ENCODE data around the gene ANAPC1.
A peak's percentile ranks its signal among the peaks of the same experiment; 100 is the strongest.
"Not testable (repeated sequence)": the region's sequence is repeated elsewhere in the genome, so short reads cannot be mapped to it uniquely, and the experiment has no call there.

The ANAPC1 gene

DNA sequence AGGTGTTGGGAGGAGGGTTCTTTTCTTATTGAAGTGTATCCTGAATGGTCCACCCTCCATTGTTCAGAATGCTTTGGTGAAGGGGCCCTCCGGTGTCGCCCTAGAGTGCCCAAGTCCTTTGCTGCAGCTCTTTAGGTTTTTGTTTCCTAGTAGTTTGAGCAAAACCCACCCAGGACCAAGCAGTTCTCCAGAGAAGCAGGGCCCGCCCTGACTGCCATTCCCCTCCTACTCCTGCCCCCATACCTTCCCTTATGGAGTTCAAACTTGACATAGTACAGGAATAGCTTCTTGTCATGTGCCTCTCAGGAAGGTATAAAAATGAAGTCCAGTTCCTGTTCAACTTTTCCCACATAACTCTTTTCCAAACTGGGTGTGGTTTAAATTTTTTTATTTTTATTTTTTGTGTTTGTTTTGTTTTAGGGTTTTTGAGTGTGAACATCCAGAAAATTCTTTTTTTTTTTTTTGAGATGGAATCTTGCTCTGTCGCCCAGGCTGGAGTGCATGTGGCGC, 20.0 kb upstream of the ANAPC1 start:
- DNase-seq (ENCODE audit: low read depth, low spot score), result no peak
- Histone ChIP-seq H3K4me1 (ENCODE audit: control insufficient read depth, insufficient read depth, low read length) (no peaks in the 10 kb centered on the region), H3K9me3 (ENCODE audit: control insufficient read depth, insufficient read depth, low read length) (no peaks in the 10 kb centered on the region), H3K27ac (ENCODE audit: low read length) (no peak overlapping the region), H3K27me3 (ENCODE audit: control insufficient read depth, insufficient read depth, low read length) (peaks cover 4% of the 10 kb centered on the region; the same call in 1 of the 2 replicates), H3K36me3 (ENCODE audit: control insufficient read depth, insufficient read depth, low read length) (no peaks in the 10 kb centered on the region), H3K4me3 (ENCODE audit: low read length) (no peak overlapping the region)
- no CpG with 5 or more reads among the region's 5 CpGs for WGBS (ENCODE audit: insufficient coverage, insufficient read length)

- Histone ChIP-seq H3K9me3 (ENCODE audit: control insufficient read depth, insufficient read depth, low read length) (no peaks in the 10 kb centered on the region), H3K27ac (ENCODE audit: low read length) (no peak overlapping the region), H3K36me3 (ENCODE audit: control insufficient read depth, insufficient read depth, low read length) (no peaks in the 10 kb centered on the region), H3K4me3 (ENCODE audit: low read length) (no peak overlapping the region), H3K27me3 (ENCODE audit: control insufficient read depth, insufficient read depth, low read length) (peaks cover 4% of the 10 kb centered on the region; the same call in 1 of the 2 replicates), H3K4me1 (ENCODE audit: control insufficient read depth, insufficient read depth, low read length) (no peaks in the 10 kb centered on the region)
- no CpG with 5 or more reads among the region's 3 CpGs for WGBS (ENCODE audit: insufficient coverage, insufficient read length)
- no peak for DNase-seq (ENCODE audit: low read depth, low spot score)
Observed at GRCh38 chr2:111903516-111903915, 19.5 kb upstream of the ANAPC1 start.

DNA sequence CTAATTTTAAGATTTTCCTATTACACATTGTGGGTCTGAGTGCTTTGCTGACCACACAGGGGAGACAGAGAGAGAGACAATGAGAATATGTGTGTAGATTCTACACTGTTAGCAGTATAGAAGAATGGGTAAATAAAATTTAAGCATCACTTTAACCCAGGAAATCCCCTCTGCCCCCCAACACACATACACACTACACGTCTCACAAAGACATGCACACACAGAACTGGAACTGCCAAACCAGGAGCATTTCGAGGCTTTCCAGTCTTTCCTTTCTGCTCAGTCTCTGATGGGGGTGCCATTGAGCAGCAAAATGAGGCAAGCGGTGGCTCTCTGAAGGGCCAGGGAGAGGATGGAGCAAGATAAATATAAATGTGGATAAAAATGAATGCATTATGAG, 16.9 kb upstream of the ANAPC1 start:
- Histone ChIP-seq H3K36me3 (ENCODE audit: control insufficient read depth, insufficient read depth, low read length) (no peaks in the 10 kb centered on the region), H3K27me3 (ENCODE audit: control insufficient read depth, insufficient read depth, low read length) (peaks cover 4% of the 10 kb centered on the region; the same call in 1 of the 2 replicates), H3K4me3 (ENCODE audit: low read length) (no peak overlapping the region), H3K27ac (ENCODE audit: low read length) (no peak overlapping the region), H3K9me3 (ENCODE audit: control insufficient read depth, insufficient read depth, low read length) (no peaks in the 10 kb centered on the region), H3K4me1 (ENCODE audit: control insufficient read depth, insufficient read depth, low read length) (no peaks in the 10 kb centered on the region)
- no peak for DNase-seq (ENCODE audit: low read depth, low spot score)
- no CpG with 5 or more reads among the region's 3 CpGs for WGBS (ENCODE audit: insufficient coverage, insufficient read length)

GRCh38 chr2:111898703-111899514, 14.9 kb upstream of the ANAPC1 start:
- peaks cover 4% of the 10 kb centered on the region; the same call in 1 of the 2 replicates for H3K27me3 ChIP-seq (ENCODE audit: control insufficient read depth, insufficient read depth, low read length)
- H3K36me3 ChIP-seq (ENCODE audit: control insufficient read depth, insufficient read depth, low read length), result no peaks in the 10 kb centered on the region
- no peaks in the 10 kb centered on the region for H3K4me1 ChIP-seq (ENCODE audit: control insufficient read depth, insufficient read depth, low read length)
- DNase-seq (ENCODE audit: low read depth, low spot score), result no peak
- no peaks in the 10 kb centered on the region for H3K9me3 ChIP-seq (ENCODE audit: control insufficient read depth, insufficient read depth, low read length)
- H3K27ac ChIP-seq (ENCODE audit: low read length), result no peak overlapping the region
- H3K4me3 ChIP-seq (ENCODE audit: low read length), result peak overlapping the region; percentile 68
- WGBS (ENCODE audit: insufficient coverage, insufficient read length), result no CpG with 5 or more reads among the region's 70 CpGs

- Histone ChIP-seq H3K36me3 (ENCODE audit: control insufficient read depth, insufficient read depth, low read length) (no peaks in the 10 kb centered on the region), H3K4me3 (ENCODE audit: low read length) (peak within 1 kb of the TSS; percentile 75), H3K27ac (ENCODE audit: low read length) (no peak within 1 kb of the TSS), H3K27me3 (ENCODE audit: control insufficient read depth, insufficient read depth, low read length) (peaks cover 4% of the 10 kb centered on the region; the same call in 1 of the 2 replicates), H3K4me1 (ENCODE audit: control insufficient read depth, insufficient read depth, low read length) (no peaks in the 10 kb centered on the region), H3K9me3 (ENCODE audit: control insufficient read depth, insufficient read depth, low read length) (no peaks in the 10 kb centered on the region)
- DNase-seq (ENCODE audit: low read depth, low spot score), result peak; percentile 55
- no CpG with 5 or more reads among the region's 71 CpGs for WGBS (ENCODE audit: insufficient coverage, insufficient read length)
Observed at GRCh38 chr2:111897924-111898702, 14.1 kb upstream of the ANAPC1 start, which contains the start of gene MERTK. Gene MERTK, plus strand, starts transcription at chr2:111898607. Its CDS starts 129 bp downstream, at chr2:111898736.

DNA sequence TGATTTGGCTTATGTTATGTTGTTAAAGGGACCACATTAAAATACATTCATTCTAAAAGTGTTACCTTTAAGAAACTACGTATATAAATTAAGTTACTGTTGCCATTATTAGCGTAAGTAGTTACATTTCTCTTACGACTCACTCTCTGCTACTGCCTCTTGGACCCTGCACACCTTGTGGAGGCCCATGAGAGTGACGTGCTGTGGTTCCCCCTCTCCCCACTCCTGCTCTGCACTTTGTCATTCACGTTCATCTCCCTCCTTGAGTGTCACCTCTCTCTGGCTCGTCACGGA, 13.6 kb upstream of the ANAPC1 start:
- Histone ChIP-seq H3K9me3 (ENCODE audit: control insufficient read depth, insufficient read depth, low read length) (no peaks in the 10 kb centered on the region), H3K27me3 (ENCODE audit: control insufficient read depth, insufficient read depth, low read length) (peaks cover 4% of the 10 kb centered on the region; the same call in 1 of the 2 replicates), H3K4me3 (ENCODE audit: low read length) (peak overlapping the region; percentile 75; the same call in 1 of the 2 replicates), H3K4me1 (ENCODE audit: control insufficient read depth, insufficient read depth, low read length) (no peaks in the 10 kb centered on the region), H3K27ac (ENCODE audit: low read length) (no peak overlapping the region), H3K36me3 (ENCODE audit: control insufficient read depth, insufficient read depth, low read length) (no peaks in the 10 kb centered on the region)
- no peak for DNase-seq (ENCODE audit: low read depth, low spot score)
- no CpG with 5 or more reads among the region's 7 CpGs for WGBS (ENCODE audit: insufficient coverage, insufficient read length)

- no peak overlapping the region for H3K27ac ChIP-seq (ENCODE audit: low read length)
- DNase-seq (ENCODE audit: low read depth, low spot score), result no peak
- WGBS (ENCODE audit: insufficient coverage, insufficient read length), result no CpG with 5 or more reads among the region's 6 CpGs
Observed at GRCh38 chr2:111896576-111896975, 12.6 kb upstream of the ANAPC1 start.

GRCh38 chr2:111896024-111896423, 12.0 kb upstream of the ANAPC1 start:
- no peak overlapping the region for H3K4me3 ChIP-seq (ENCODE audit: low read length)
- no peak overlapping the region for H3K27ac ChIP-seq (ENCODE audit: low read length)
- peaks cover 4% of the 10 kb centered on the region; the same call in 1 of the 2 replicates for H3K27me3 ChIP-seq (ENCODE audit: control insufficient read depth, insufficient read depth, low read length)
- H3K36me3 ChIP-seq (ENCODE audit: control insufficient read depth, insufficient read depth, low read length), result no peaks in the 10 kb centered on the region
- no peak for DNase-seq (ENCODE audit: low read depth, low spot score)
- H3K4me1 ChIP-seq (ENCODE audit: control insufficient read depth, insufficient read depth, low read length), result no peaks in the 10 kb centered on the region
- WGBS (ENCODE audit: insufficient coverage, insufficient read length), result no CpG with 5 or more reads among the region's 3 CpGs
- no peaks in the 10 kb centered on the region for H3K9me3 ChIP-seq (ENCODE audit: control insufficient read depth, insufficient read depth, low read length)

More at GRCh38 chr2:111896576-111896975, 12.6 kb upstream of the ANAPC1 start:
- no peaks in the 10 kb centered on the region for H3K9me3 ChIP-seq (ENCODE audit: control insufficient read depth, insufficient read depth, low read length)
- H3K4me1 ChIP-seq (ENCODE audit: control insufficient read depth, insufficient read depth, low read length), result no peaks in the 10 kb centered on the region
- no peak overlapping the region for H3K4me3 ChIP-seq (ENCODE audit: low read length)
- no peaks in the 10 kb centered on the region for H3K36me3 ChIP-seq (ENCODE audit: control insufficient read depth, insufficient read depth, low read length)
- peaks cover 4% of the 10 kb centered on the region; the same call in 1 of the 2 replicates for H3K27me3 ChIP-seq (ENCODE audit: control insufficient read depth, insufficient read depth, low read length)

- Histone ChIP-seq H3K4me1 (ENCODE audit: control insufficient read depth, insufficient read depth, low read length) (no peaks in the 10 kb centered on the region), H3K27me3 (ENCODE audit: control insufficient read depth, insufficient read depth, low read length) (no peaks in the 10 kb centered on the region), H3K36me3 (ENCODE audit: control insufficient read depth, insufficient read depth, low read length) (no peaks in the 10 kb centered on the region), H3K9me3 (ENCODE audit: control insufficient read depth, insufficient read depth, low read length) (no peaks in the 10 kb centered on the region), H3K4me3 (ENCODE audit: low read length) (peak overlapping the region; percentile 97; the same call in 1 of the 2 replicates), H3K27ac (ENCODE audit: low read length) (no peak overlapping the region)
- no CpG with 5 or more reads among the region's 11 CpGs for WGBS (ENCODE audit: insufficient coverage, insufficient read length)
- DNase-seq (ENCODE audit: low read depth, low spot score), result no peak
Observed at GRCh38 chr2:111884592-111884964, 585 bp upstream of the ANAPC1 start.

GRCh38 chr2:111872806-111873205, 11.2 kb downstream of the ANAPC1 start:
- no CpG with 5 or more reads among the region's 2 CpGs for WGBS (ENCODE audit: insufficient coverage, insufficient read length)
- H3K36me3 ChIP-seq (ENCODE audit: control insufficient read depth, insufficient read depth, low read length); H3K27ac ChIP-seq (ENCODE audit: low read length); H3K27me3 ChIP-seq (ENCODE audit: control insufficient read depth, insufficient read depth, low read length); H3K4me1 ChIP-seq (ENCODE audit: control insufficient read depth, insufficient read depth, low read length); H3K4me3 ChIP-seq (ENCODE audit: low read length); DNase-seq (ENCODE audit: low read depth, low spot score); H3K9me3 ChIP-seq (ENCODE audit: control insufficient read depth, insufficient read depth, low read length): not testable (repeated sequence)
